SU-DHL-6 (cell line): ENCODE results near the gene RPS6KL1.
A peak's percentile ranks its signal among the peaks of the same experiment; 100 is the strongest.

Experiments used
- H2AFZ ChIP-seq: fragments of 200-600 bp; sonication (generic); 2 replicates; pipeline ENCODE4 v1.6.1; 2014; ENCODE audit warnings: low read depth, mild to moderate bottlenecking, moderate library complexity, mixed read lengths, antibody characterized with exemption, low read length; ENCODE audit not compliant: severe bottlenecking
- H3F3A ChIP-seq: fragments of 200-600 bp; shearing (Covaris generic); 2 replicates; pipeline ENCODE4 v1.6.0; 2016; ENCODE audit warnings: antibody characterized with exemption, mild to moderate bottlenecking; ENCODE audit not compliant: insufficient read depth
- H3K27ac ChIP-seq: fragments of 200-600 bp; sonication (generic); 2 replicates; pipeline ENCODE4 v1.5.1; 2016; ENCODE audit warnings: low read depth, mild to moderate bottlenecking, low read length, moderate library complexity, mixed read lengths
- H3K27me3 ChIP-seq: fragments of 200-600 bp; sonication (generic), shearing (Covaris generic); 2 replicates; pipeline ENCODE4 v1.6.0; 2014; ENCODE audit warnings: mild to moderate bottlenecking, low read length
- H3K36me3 ChIP-seq: fragments of 200-600 bp; sonication (generic); 2 replicates; pipeline ENCODE4 v1.6.1; 2014; ENCODE audit warnings: mild to moderate bottlenecking, low read length, mixed read lengths
- H3K4me2 ChIP-seq: fragments of 300-600, 200-600 bp; shearing (Covaris generic), sonication (generic); 2 replicates; pipeline ENCODE4 v1.6.0; 2014; ENCODE audit warnings: low read length, low read depth, mild to moderate bottlenecking; ENCODE audit not compliant: poor library complexity, severe bottlenecking
- H3K4me3 ChIP-seq: fragments of 200-600 bp; sonication (generic); 2 replicates; pipeline ENCODE4 v1.5.1; 2014; ENCODE audit warnings: antibody characterized with exemption, low read length, mild to moderate bottlenecking, mixed read lengths; ENCODE audit not compliant: insufficient read depth, poor library complexity, severe bottlenecking
- H3K79me2 ChIP-seq: fragments of 200-600 bp; sonication (generic); 2 replicates; pipeline ENCODE4 v1.6.1; 2014; ENCODE audit warnings: mild to moderate bottlenecking, low read length, moderate library complexity; ENCODE audit not compliant: insufficient read depth
- H3K9ac ChIP-seq: fragments of 200-600 bp; sonication (generic); 2 replicates; pipeline ENCODE4 v1.7.0; 2014; ENCODE audit warnings: mild to moderate bottlenecking, low read length
- H3K9me2 ChIP-seq: fragments of 200-600 bp; sonication (generic); replicated peaks from 2 replicates; pipeline ENCODE4 v1.6.1; 2014; ENCODE audit warnings: low read length; ENCODE audit not compliant: insufficient read depth
- H3K9me3 ChIP-seq: fragments of 200-600 bp; sonication (generic); 2 replicates; pipeline ENCODE4 v1.6.1; 2014; ENCODE audit warnings: low read length, mixed read lengths; ENCODE audit not compliant: insufficient read depth
- H4K20me1 ChIP-seq: fragments of 200-600 bp; sonication (generic); 2 replicates; pipeline ENCODE4 v1.6.1; 2014; ENCODE audit warnings: low read depth, mild to moderate bottlenecking, antibody characterized with exemption, low read length, moderate library complexity, mixed read lengths
- EZH2phosphoT487 ChIP-seq: fragments of 200-600 bp; sonication (generic), shearing (Covaris generic); conservative IDR thresholded peaks from 2 replicates; pipeline ENCODE4 v1.6.1; 2018; ENCODE audit warnings: mild to moderate bottlenecking, antibody characterized with exemption, low read length, moderate library complexity, mixed read lengths
- TF ChIP-seq, protein P1 (sequence below): fragments of 200-600 bp; sonication (generic); IDR thresholded peaks from one replicate; pipeline ENCODE4 v1.5.1; 2017; ENCODE audit warnings: antibody characterized with exemption, mild to moderate bottlenecking, low read length, moderate library complexity; ENCODE audit not compliant: insufficient read depth, poor library complexity, severe bottlenecking

RPS6KL1 gene

DNA sequence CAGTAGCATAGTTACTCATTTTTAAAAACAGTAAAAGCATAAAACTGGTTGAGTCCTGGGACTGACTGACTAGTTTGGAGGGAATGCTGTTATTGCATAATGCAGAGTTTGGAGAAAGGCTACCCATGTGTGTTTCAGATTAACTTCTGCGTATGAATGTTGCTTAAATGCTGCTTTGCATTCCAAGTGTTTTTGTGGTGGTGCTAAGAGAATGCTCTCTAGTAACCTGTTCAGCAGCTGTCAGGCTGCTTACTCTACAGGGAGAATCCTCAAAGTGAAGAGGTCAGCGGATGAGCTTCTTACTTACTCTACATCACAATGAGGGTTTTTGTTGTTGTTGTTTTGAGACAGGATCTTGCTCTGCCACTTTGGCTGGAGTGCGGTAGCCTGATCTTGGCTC, 37.1 kb downstream of the RPS6KL1 start:
- no peaks in the 10 kb centered on the region; the same call in 1 of the 2 replicates for H3F3A ChIP-seq
- TF ChIP-seq, protein P1, sequence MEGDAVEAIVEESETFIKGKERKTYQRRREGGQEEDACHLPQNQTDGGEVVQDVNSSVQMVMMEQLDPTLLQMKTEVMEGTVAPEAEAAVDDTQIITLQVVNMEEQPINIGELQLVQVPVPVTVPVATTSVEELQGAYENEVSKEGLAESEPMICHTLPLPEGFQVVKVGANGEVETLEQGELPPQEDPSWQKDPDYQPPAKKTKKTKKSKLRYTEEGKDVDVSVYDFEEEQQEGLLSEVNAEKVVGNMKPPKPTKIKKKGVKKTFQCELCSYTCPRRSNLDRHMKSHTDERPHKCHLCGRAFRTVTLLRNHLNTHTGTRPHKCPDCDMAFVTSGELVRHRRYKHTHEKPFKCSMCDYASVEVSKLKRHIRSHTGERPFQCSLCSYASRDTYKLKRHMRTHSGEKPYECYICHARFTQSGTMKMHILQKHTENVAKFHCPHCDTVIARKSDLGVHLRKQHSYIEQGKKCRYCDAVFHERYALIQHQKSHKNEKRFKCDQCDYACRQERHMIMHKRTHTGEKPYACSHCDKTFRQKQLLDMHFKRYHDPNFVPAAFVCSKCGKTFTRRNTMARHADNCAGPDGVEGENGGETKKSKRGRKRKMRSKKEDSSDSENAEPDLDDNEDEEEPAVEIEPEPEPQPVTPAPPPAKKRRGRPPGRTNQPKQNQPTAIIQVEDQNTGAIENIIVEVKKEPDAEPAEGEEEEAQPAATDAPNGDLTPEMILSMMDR: no peak
- no peaks in the 10 kb centered on the region for H3K9me3 ChIP-seq
- peaks cover 15% of the 10 kb centered on the region; the same call in 1 of the 2 replicates for H4K20me1 ChIP-seq
- H3K4me2 ChIP-seq: no peak overlapping the region
- peaks cover 72% of the 10 kb centered on the region for H3K79me2 ChIP-seq
- peaks cover 17% of the 10 kb centered on the region; the same call in 1 of the 2 replicates for H3K36me3 ChIP-seq
- H2AFZ ChIP-seq: no peak overlapping the region
- no peaks in the 10 kb centered on the region for H3K9me2 ChIP-seq
- no peaks in the 10 kb centered on the region for H3K27me3 ChIP-seq
- no peak overlapping the region for H3K9ac ChIP-seq
- no peak overlapping the region for H3K4me3 ChIP-seq
- no peak overlapping the region for H3K27ac ChIP-seq

DNA sequence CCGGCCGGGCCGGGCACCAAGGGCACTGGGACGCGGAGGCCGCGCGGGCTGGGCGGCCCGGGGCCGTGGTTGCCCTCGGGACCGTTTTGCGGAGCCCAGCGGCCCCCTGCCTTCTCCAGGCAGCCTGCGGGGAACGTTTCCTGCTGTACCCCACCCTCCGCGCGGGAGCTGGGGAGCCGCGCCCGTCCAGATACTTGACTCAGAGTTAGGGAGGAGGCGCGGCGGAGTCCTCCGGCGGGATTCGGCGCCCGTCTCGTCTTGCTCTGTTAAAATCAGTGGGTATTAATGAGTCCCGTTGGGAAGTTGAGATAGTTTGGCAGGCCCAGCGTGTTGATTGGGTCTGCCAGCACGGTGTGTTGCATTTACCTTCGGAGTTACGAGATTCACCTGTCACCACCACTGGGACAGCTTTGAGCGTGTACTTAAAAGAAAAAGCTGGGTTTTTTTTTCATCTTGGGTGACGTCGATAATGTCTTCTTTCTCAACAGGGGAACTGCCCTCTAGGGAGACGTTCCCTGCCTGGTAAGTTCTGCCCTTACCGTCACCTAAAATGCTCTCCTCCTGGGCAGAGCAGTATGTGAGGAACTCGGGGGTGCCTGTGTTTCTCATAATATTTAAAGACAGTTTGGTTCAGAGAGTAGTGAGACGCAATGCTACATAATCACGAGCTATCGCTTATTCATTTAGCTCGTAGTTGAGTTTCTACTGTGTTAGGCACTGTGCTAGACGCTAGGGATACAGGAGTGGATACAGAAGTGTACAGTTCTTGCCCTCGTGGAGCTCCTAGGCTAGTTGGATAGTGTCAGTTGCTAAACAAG, 40.7 kb downstream of the RPS6KL1 start:
- Histone ChIP-seq H3K4me3 (peak overlapping the region; percentile 94), H2AFZ (peak overlapping the region; percentile 35), H3F3A (no peaks in the 10 kb centered on the region; the same call in 1 of the 2 replicates), H4K20me1 (peaks cover 15% of the 10 kb centered on the region; the same call in 1 of the 2 replicates), H3K9ac (peak overlapping the region; percentile 82), H3K27me3 (no peaks in the 10 kb centered on the region), H3K9me2 (no peaks in the 10 kb centered on the region), H3K9me3 (no peaks in the 10 kb centered on the region), H3K4me2 (peak overlapping the region; percentile 92), H3K79me2 (peaks cover 55% of the 10 kb centered on the region), H3K27ac (peak overlapping the region; percentile 64), H3K36me3 (peaks cover 3% of the 10 kb centered on the region; the same call in 1 of the 2 replicates)
- no peak for TF ChIP-seq EZH2phosphoT487
- TF ChIP-seq, protein P1: no peak

- H3F3A ChIP-seq: no peaks in the 10 kb centered on the region; the same call in 1 of the 2 replicates
- peaks cover 15% of the 10 kb centered on the region; the same call in 1 of the 2 replicates for H4K20me1 ChIP-seq
- H3K9me3 ChIP-seq: no peaks in the 10 kb centered on the region
- peak within 1 kb of the TSS; percentile 91 for H2AFZ ChIP-seq
- no peaks in the 10 kb centered on the region for H3K27me3 ChIP-seq
- peak within 1 kb of the TSS; percentile 64 for H3K27ac ChIP-seq
- H3K4me2 ChIP-seq: peak within 1 kb of the TSS; percentile 92
- no peak for TF ChIP-seq EZH2phosphoT487
- TF ChIP-seq, protein P1: no peak
- H3K9me2 ChIP-seq: no peaks in the 10 kb centered on the region
- H3K36me3 ChIP-seq: no peaks in the 10 kb centered on the region
- H3K4me3 ChIP-seq: peak within 1 kb of the TSS; percentile 94
- H3K9ac ChIP-seq: peak within 1 kb of the TSS; percentile 82
- H3K79me2 ChIP-seq: peaks cover 48% of the 10 kb centered on the region
Measured at GRCh38 chr14:74881431-74882102, 41.5 kb downstream of the RPS6KL1 start, which contains the start of gene DLST. Gene DLST, plus strand, starts transcription at chr14:74881916. Its CDS starts 38 bp downstream, at chr14:74881954.
